ENCODE measurements around the gene ASPG.
"Not testable (repeated sequence)": the region's sequence is repeated elsewhere in the genome, so short reads cannot be mapped to it uniquely, and the experiment has no call there.

ASPG gene

DNA sequence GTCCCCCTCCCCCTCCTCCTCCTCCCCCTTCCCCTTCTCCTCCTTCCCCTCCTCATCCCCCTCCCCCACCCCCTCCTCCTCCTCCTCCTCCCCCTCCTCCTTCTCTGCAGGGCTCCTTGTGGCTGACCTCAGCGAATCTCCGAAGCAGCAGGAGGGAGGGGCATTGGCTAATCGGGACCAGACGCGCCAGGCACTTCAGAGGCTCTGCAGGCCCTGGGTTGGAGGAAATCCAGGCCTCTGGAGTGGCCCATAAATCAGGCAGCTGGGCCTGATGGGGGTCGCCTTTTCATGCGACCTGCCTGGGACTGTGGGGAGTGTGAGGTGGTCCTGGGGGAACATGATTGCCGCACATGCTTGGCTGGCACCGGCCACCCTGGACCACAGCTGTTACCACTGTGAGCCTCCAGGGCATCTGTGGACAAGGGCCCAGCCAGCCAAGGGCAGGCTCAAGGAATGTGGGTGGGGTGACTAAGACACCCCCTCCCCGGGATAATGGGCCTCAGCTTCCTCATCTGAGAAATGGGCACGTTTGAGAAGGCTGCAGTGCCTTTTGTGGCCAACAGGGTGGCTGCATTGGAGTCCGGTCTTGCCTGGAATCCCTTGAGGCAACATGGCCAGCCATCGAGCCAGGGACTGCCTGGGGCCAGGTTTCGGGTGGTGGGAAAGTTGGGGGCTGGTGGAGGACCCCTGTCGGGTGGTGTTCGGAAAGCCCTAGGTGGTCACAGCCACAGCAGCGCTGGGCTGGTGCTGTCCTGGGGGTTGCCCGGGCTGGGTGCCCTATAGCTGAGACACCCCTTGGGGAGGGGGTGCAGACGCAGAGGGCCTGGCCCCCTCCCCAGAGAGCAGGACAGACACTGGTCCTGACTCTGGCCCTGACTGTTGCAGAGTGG, 64.9 kb downstream of the ASPG start:
- DNase-seq (ENCODE audit: low read depth): peak; percentile 97
- TF ChIP-seq, protein P1, sequence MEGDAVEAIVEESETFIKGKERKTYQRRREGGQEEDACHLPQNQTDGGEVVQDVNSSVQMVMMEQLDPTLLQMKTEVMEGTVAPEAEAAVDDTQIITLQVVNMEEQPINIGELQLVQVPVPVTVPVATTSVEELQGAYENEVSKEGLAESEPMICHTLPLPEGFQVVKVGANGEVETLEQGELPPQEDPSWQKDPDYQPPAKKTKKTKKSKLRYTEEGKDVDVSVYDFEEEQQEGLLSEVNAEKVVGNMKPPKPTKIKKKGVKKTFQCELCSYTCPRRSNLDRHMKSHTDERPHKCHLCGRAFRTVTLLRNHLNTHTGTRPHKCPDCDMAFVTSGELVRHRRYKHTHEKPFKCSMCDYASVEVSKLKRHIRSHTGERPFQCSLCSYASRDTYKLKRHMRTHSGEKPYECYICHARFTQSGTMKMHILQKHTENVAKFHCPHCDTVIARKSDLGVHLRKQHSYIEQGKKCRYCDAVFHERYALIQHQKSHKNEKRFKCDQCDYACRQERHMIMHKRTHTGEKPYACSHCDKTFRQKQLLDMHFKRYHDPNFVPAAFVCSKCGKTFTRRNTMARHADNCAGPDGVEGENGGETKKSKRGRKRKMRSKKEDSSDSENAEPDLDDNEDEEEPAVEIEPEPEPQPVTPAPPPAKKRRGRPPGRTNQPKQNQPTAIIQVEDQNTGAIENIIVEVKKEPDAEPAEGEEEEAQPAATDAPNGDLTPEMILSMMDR (conservative IDR thresholded peaks at IDR 0.05; ENCODE audit: low read depth, low read length): peak; percentile 68
- no peak overlapping the region for H3K4me3 ChIP-seq (ENCODE audit: low read depth, low read length)

DNA sequence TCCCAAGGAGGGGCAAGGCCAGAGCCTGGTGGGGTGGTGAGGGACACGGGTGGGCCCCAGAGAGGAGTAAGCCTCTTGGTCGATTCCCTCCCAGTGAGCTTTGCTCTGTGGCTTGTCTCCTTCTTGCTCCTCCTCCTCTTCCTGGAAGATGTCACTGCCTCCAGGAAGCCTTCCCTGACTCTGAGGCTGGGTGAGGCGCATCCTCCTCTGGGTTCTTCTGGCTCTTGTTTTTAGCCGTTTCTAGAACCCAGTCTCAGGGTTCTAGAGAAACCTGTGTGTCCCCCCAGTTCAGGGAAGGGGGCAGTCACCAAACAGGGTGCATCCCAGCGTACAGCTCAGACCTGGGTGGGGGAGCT, 65.5 kb downstream of the ASPG start:
- no peak for DNase-seq (ENCODE audit: low read depth)
- TF ChIP-seq, protein P1 (conservative IDR thresholded peaks at IDR 0.05; ENCODE audit: low read depth, low read length): no peak
- no peak overlapping the region for H3K4me3 ChIP-seq (ENCODE audit: low read depth, low read length)

DNA sequence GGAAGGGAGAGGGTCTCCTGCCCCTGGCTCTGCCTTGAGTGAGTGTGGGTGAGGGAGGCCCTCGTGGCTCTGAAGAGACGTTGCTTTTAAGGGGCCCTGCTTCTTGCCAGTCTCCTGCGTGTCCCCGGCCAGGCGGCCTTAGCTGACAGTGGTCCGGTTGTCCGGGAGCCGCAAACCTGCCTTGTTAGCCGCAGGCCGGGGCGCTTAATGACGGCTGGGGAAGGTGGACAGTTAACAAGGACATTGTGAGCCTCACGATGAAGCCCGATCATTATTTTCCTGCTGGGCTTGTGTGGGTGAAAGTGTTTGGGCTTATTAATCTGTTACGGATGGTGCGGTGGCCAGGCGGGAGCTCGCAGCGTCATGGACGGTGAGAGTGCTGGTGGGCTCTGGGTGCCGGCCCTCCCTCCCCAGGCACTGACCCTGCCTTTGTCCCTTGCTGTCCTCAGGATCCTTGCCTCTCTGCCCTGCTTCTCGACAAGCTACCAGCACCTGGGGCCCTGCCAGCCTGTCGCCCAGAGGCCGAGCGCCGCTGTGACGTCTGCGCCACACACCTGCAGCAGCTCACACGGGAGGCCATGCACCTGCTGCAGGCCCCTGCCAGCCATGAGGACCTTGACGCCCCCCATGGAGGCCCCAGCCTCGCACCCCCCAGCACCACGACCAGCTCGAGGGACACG, 66.2 kb downstream of the ASPG start:
- DNase-seq (ENCODE audit: low read depth): no peak
- TF ChIP-seq, protein P1 (conservative IDR thresholded peaks at IDR 0.05; ENCODE audit: low read depth, low read length): no peak
- no peak overlapping the region for H3K4me3 ChIP-seq (ENCODE audit: low read depth, low read length)

DNA sequence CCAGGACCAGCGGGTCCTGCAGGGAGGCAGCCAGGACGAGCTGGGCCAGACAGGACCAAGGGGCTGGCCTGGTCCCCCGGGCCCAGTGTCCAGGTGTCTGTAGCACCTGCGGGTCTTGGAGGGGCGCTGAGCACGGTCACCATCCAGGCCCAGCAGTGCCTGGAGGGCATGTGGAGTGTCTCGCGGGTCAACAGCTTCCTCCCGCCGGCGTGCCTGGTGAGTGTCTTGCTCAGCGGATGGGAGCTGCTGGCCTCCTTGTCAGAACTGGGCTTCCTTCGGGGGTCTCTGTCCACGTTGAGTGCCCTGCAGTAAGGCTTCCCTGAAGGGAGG, 66.7 kb downstream of the ASPG start:
- H3K4me3 ChIP-seq (ENCODE audit: low read depth, low read length): no peak overlapping the region
- TF ChIP-seq, protein P1 (conservative IDR thresholded peaks at IDR 0.05; ENCODE audit: low read depth, low read length): no peak
- DNase-seq (ENCODE audit: low read depth): no peak

DNA sequence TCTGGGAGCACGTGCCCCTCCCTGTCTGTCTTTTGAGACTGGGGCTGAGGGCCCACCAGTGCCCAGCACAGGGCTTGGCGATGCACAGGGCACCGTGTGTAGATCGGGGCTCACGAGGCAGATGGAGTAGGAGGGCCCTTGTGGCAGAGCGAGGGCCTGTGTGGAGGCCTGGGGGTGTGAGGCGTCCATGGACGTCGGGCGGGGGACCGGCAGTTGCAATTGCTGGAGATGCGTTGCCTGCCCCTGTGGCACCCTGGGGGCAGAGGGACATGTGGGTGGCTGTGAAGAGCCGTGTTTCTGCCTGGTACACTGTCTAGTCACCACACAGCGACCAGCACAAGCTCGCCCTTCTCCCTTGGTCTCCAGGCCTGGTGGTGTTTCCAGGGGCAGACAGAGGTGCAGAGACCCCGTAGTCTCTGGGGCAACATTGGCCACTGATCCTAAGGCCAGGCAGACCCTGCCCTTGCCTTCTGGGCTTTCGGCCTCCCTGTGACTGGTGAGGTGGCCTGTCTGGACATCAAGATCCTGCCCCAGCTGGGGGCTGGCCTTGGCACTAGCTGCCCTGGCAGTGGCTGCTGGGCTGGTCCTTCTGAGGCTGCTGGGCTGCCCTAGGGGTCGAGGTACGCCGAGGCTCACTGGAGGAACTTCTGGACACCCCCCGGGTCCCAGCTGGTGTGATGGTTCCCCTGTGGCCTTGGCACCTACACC, 67.3 kb downstream of the ASPG start:
- H3K4me3 ChIP-seq (ENCODE audit: low read depth, low read length): no peak overlapping the region
- DNase-seq (ENCODE audit: low read depth): no peak
- TF ChIP-seq, protein P1 (conservative IDR thresholded peaks at IDR 0.05; ENCODE audit: low read depth, low read length): no peak

DNA sequence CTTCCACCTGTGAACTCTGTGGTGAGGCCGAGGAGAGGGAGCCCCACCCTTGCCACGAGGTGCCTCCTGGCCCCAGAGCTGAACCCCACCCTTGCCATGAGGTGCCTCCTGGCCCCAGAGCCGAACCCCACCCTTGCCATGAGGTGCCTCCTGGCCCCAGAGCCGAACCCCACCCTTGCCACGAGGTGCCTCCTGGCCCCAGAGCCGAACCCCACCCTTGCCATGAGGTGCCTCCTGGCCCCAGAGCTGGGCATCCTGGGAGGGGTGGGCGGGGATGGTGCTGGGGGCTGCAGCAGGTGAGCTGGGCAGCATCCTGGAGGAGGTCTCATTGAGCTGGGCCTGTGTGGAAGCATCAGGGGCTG, 67.9 kb downstream of the ASPG start:
- not testable (repeated sequence) for H3K4me3 ChIP-seq (ENCODE audit: low read depth, low read length); DNase-seq (ENCODE audit: low read depth)

DNA sequence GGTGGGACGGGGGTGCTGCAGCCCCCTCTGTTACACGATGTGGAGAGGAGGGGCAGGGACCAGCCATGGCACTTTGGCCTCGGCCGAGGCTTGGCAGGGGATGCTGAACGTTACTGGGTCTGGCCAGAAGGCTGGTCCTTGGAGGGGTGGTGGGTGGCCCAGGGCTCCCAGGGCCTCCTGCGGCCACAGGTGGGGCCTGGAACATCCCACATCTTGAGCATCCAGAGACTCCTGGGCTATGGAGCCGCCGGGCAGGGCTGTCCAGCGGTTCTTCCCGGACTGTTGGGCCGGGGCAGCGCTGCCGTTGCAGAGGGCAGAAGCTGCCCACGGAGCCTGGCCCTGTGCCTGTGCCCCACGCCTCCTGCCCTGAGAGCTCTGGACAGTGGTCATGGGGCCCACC, 68.7 kb downstream of the ASPG start:
- no peak overlapping the region for H3K4me3 ChIP-seq (ENCODE audit: low read depth, low read length)
- DNase-seq (ENCODE audit: low read depth): no peak
- TF ChIP-seq, protein P1 (conservative IDR thresholded peaks at IDR 0.05; ENCODE audit: low read depth, low read length): no peak

All from choroid plexus epithelial cell (primary cell).